Kidney (tissue), 14 donors: Measurements from ENCODE around the gene ARL6. TPM values are rescaled to one million over a fixed set of nuclear protein-coding genes. Genes with fewer than 3 reads are reported as not detected.

Source experiments
- DNase-seq, 5 donors: peaks; one replicate each; pipeline ENCODE4 v3.0.0-alpha.2; 2013 to 2020
- FAIRE-seq: peaks from 2 replicates; lab custom pipeline; 2012; peaks lifted over from hg19 to GRCh38; lab: Jason Lieb, UNC
- H3K27ac ChIP-seq, 2 donors: one replicate each; pipeline ENCODE4 v1.7.0; 2013; ENCODE audit warnings: low read depth in 2 of 2, low read length in 2 of 2, inconsistent platforms in 1 of 2
- H3K27me3 ChIP-seq: one replicate; pipeline ENCODE4 v1.7.1; 2013; ENCODE audit warnings: low read length, inconsistent platforms; ENCODE audit not compliant: control insufficient read depth, insufficient read depth
- H3K36me3 ChIP-seq, 3 donors: one replicate each; pipeline versions ENCODE4 v1.7.0 to v1.7.1; 2013; ENCODE audit warnings: low read length in 3 of 3, control low read depth in 1 of 3, inconsistent platforms in 1 of 3; ENCODE audit not compliant: insufficient read depth in 3 of 3, control insufficient read depth in 2 of 3
- H3K4me1 ChIP-seq, 3 donors: one replicate each; pipeline versions ENCODE4 v1.7.0 to v1.7.1; 2013; ENCODE audit warnings: low read length in 3 of 3, inconsistent platforms in 1 of 3, low read depth in 1 of 3; ENCODE audit not compliant: control insufficient read depth in 2 of 3, insufficient read depth in 2 of 3
- H3K4me3 ChIP-seq, 3 donors: one replicate each; pipeline versions ENCODE4 v1.7.0 to v1.8.1; 2013; ENCODE audit warnings: low read length in 3 of 3, control low read depth in 1 of 3, inconsistent platforms in 1 of 3
- H3K9ac ChIP-seq, 3 donors: one replicate each; pipeline versions ENCODE4 v1.7.0 to v1.7.1; 2013; ENCODE audit warnings: low read length in 3 of 3, control low read depth in 1 of 3, inconsistent platforms in 1 of 3
- H3K9me3 ChIP-seq, 3 donors: one replicate each; pipeline versions ENCODE4 v1.7.0 to v1.7.1; 2013; ENCODE audit warnings: low read length in 3 of 3, control low read depth in 1 of 3, inconsistent platforms in 1 of 3; ENCODE audit not compliant: control insufficient read depth in 2 of 3, insufficient read depth in 1 of 3
- CTCF ChIP-seq: IDR thresholded peaks from 3 replicates; pipeline ENCODE4 v1.5.1; 2012; ENCODE audit warnings: mild to moderate bottlenecking, moderate library complexity, borderline replicate concordance; ENCODE audit not compliant: insufficient read depth; ENCODE audit errors: extremely low read depth
- intact Hi-C: fragments of 100-400 bp; cut with DNase I; formaldehyde crosslinking; loops from one replicate; pipeline ENCODE4 v1.11.1; 2022
- polyA plus RNA-seq: library from polyadenylated mRNA; stranded (reverse); fragments of 350-450 nt; fragmentation: Illumina TruSeq; extraction: RNeasy Lipid Tissue Mini Kit (QIAGEN cat#74804); gene quantifications from one replicate; pipeline ENCODE4 v1.2.3, GENCODE V29; 2014; ENCODE audit warnings: low read depth, low replicate concordance; ENCODE audit not compliant: insufficient read depth
- total RNA-seq: library from RNA; stranded (reverse); fragmentation: NEBNext Ultra II Directional; extraction: Animal tissue kit (Norgen Biotek cat#: 25700); gene quantifications from one replicate; pipeline ENCODE4 v1.2.1, GENCODE V29; 2021
- donor health status: control.
- donor health status: control.
- donor health status: control.
- donor health status: control.
- donor health status: control.
- donor health status: DM: yes; HTN: yes; CAD: no.
- donor health status: Normal renal cell carcinoma (clear cell type).

ARL6 gene
- total and polyA plus RNA-seq, 2 donors from 2014 or later: 7.8 to 10.7 TPM

DNA sequence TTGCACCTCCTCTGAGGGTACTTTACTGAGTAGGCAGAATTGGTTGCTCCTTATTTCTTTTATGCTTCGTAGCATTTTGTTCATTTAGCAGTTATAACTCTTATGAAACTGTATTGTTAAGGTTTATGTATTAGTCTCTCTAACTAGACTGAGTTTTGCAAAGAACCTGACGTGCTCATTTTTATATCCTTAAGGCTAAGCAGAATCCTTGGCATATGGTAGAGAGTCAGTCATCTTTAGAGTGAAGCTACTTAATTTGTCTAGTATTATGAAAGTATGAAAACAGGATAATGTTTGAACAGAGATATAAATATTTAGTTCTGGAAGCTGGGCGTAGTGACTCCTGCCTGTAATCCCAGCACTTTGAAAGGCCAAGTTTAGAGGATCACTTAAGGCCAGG, 77.4 kb downstream of the ARL6 start:
- no peaks in the 10 kb centered on the region for H3K36me3 ChIP-seq
- H3K4me1 ChIP-seq: no peaks in the 10 kb centered on the region
- H3K9ac ChIP-seq: no peak overlapping the region
- FAIRE-seq (no peak), DNase-seq (no peak)
- no peak overlapping the region for H3K4me3 ChIP-seq
- H3K9me3 ChIP-seq: no peaks in the 10 kb centered on the region
- no peak overlapping the region for H3K27ac ChIP-seq
- intact Hi-C loops: no loop called here
- no peak for TF ChIP-seq CTCF
- H3K27me3 ChIP-seq: no peaks in the 10 kb centered on the region

DNA sequence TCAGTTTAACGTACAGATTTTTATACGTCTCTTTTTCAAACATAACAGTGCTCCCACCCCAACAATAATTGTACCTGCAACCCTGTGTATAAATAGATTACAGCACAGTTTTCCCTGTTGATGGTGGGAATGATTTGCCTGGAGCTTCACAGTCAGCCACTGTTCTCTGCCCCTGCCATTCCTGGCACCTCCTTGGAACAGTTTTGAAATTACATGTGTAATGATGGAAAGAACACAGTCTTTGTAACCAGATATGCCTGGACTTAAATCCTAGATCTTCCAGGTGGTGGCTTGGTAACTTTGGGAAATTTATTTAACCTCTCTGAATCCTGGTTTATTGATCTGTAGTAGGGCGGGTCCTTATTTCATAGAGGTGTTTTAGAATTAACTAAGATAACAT, 84.2 kb downstream of the ARL6 start:
- no peak overlapping the region for H3K9ac ChIP-seq
- H3K4me3 ChIP-seq: no peak overlapping the region
- intact Hi-C loops: no loop called here
- DNase-seq: no peak
- H3K27ac ChIP-seq: no peak overlapping the region
- no peaks in the 10 kb centered on the region for H3K27me3 ChIP-seq
- TF ChIP-seq CTCF: no peak
- H3K4me1 ChIP-seq: no peaks in the 10 kb centered on the region
- H3K9me3 ChIP-seq: no peaks in the 10 kb centered on the region
- no peak for FAIRE-seq
- H3K36me3 ChIP-seq: no peaks in the 10 kb centered on the region

Other genes with a start within 250 kb of the ARL6 start
- gene CRYBG3, start 57.3 kb downstream of the ARL6 start, total RNA-seq: 20.7 TPM
- 3.1 TPM for gene CRYBG3, start 57.3 kb downstream of the ARL6 start, polyA plus RNA-seq
- gene RIOX2, start 207.7 kb downstream of the ARL6 start, total RNA-seq: 26.7 TPM
- 19.8 TPM for gene RIOX2, start 207.7 kb downstream of the ARL6 start, polyA plus RNA-seq